ENCODE results near the gene PEF1.

GRCh38 chr1:31690921-31691320 lies 46.2 kb upstream of the PEF1 start:
- TF ChIP-seq CTCF (conservative IDR thresholded peaks at IDR 0.05; ENCODE audit: low read length) (no peak), EZH2phosphoT487 (IDR thresholded peaks at IDR 0.05; ENCODE audit: borderline replicate concordance, low read depth, low read length) (no peak)

All from OCI-LY7 (cell line).